Renal cortex interstitium (tissue), 11 donors: ENCODE data around the gene PLEKHG4B. TPM values are rescaled to one million over a fixed set of nuclear protein-coding genes. Genes with fewer than 3 reads are reported as not detected.
A peak's percentile ranks its signal among the peaks of the same experiment; 100 is the strongest.
"Not testable (repeated sequence)": the region's sequence is repeated elsewhere in the genome, so short reads cannot be mapped to it uniquely, and the experiment has no call there.

Experiments used
- DNase-seq, 11 donors: peaks; one replicate each; pipeline ENCODE4 v3.0.0-alpha.2; 2013; ENCODE audit warnings: low read depth in 9 of 11, low spot score in 4 of 11; ENCODE audit errors: extremely low read depth in 1 of 11
- polyA plus RNA-seq, 3 donors: library from polyadenylated mRNA; unstranded; fragments of 120-200 nt; gene quantifications; one replicate each; pipeline ENCODE4 v1.2.1, GENCODE V29; 2013; ENCODE audit not compliant: insufficient read length in 3 of 3

PLEKHG4B gene
- polyA plus RNA-seq, 3 donors, result 11.0 to 16.6 (median 14.6) TPM

DNA sequence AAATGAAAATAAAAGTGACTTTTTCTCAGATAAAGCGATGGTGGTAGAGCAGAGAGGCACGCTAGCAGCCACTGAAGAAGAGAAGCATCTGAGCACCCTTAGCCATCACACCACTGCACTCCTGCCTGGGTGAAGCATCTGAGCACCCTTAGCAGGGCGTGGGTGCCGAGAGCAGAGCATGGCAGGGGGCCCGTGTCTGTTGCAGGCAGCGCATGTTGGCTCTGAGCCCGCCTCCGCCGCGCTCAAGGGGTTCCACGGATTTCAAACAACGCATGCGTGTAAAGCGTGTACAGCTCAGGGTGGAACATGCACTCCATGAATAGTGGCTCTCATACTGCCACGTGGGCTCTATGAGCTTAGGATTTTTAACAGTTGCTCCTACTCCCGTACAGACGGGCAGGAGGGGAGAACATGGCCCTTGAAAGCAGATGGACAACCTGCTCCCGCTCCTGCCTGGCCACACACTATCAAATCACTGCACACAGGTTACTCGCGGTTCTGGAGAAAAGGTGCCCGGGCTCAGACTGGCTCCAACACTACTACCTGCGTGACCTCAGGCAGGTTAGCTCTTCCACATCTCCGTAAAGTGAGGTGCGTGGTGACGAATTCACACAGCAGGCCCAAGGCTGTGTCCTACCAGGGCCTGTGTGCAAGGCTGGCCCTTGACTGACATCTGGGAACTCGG lies 111.4 kb downstream of the PLEKHG4B start:
- no peak for DNase-seq

- no peak for DNase-seq
Measured at GRCh38 chr5:204001-204400, 112.0 kb downstream of the PLEKHG4B start.

- DNase-seq, result no peak
Measured at GRCh38 chr5:204462-204861, 112.5 kb downstream of the PLEKHG4B start.

- DNase-seq, result no peak
Measured at GRCh38 chr5:204966-205670, 113.2 kb downstream of the PLEKHG4B start.

- DNase-seq, result no peak
Measured at GRCh38 chr5:206406-206805, 114.4 kb downstream of the PLEKHG4B start.

- DNase-seq, result no peak
Measured at GRCh38 chr5:206927-207536, 115.1 kb downstream of the PLEKHG4B start.

DNA sequence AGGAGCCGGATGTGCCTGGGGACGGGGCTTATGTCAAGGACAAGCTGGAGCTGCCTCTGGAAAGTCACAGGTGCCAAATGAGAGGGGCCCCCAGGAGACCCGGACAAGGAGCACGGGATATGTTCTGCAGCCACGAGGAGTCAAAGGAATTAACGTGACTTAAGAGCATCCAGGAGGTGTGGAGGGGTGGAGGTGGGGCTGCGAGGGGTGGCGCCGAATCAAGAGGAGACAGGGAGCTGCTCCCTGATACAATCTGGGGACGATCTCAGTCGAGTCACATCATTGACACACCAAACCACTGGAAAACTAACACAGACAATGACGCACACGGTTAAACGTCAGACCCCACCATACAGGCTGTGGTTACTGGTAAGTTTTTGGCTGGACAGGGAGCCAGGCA lies 115.6 kb downstream of the PLEKHG4B start:
- no peak for DNase-seq

- DNase-seq, result no peak
Measured at GRCh38 chr5:208449-209114, 116.6 kb downstream of the PLEKHG4B start.

DNA sequence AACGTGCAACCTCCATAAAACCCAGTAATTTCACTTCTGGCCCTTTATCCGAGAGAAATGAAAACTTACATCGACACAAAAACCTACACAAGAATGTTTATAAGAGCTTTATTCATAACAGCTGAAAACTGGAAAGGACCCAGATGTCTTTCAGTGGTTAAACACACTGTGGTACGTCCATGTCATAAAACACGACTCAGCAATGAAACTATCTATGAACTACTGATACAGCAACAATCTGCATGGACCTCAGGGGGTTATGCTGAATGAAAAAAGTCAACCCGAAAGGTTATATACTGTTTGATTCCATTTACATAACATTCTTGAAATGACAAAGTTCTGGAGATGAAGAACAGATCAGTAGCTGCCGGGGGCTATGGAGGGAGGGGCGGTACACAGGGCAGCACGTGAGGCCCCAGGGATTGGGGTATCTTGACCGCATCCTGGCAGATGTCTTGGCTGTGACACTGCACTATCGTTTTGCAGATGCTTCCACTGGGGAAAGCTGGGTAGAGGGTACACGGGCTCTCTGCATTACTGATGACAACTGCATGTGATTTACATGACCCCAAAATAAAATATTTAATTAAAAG lies 121.9 kb downstream of the PLEKHG4B start:
- no peak for DNase-seq

GRCh38 chr5:215256-215655 lies 123.3 kb downstream of the PLEKHG4B start:
- not testable (repeated sequence) for DNase-seq

GRCh38 chr5:216076-216475 lies 124.1 kb downstream of the PLEKHG4B start:
- DNase-seq, result not testable (repeated sequence)

DNA sequence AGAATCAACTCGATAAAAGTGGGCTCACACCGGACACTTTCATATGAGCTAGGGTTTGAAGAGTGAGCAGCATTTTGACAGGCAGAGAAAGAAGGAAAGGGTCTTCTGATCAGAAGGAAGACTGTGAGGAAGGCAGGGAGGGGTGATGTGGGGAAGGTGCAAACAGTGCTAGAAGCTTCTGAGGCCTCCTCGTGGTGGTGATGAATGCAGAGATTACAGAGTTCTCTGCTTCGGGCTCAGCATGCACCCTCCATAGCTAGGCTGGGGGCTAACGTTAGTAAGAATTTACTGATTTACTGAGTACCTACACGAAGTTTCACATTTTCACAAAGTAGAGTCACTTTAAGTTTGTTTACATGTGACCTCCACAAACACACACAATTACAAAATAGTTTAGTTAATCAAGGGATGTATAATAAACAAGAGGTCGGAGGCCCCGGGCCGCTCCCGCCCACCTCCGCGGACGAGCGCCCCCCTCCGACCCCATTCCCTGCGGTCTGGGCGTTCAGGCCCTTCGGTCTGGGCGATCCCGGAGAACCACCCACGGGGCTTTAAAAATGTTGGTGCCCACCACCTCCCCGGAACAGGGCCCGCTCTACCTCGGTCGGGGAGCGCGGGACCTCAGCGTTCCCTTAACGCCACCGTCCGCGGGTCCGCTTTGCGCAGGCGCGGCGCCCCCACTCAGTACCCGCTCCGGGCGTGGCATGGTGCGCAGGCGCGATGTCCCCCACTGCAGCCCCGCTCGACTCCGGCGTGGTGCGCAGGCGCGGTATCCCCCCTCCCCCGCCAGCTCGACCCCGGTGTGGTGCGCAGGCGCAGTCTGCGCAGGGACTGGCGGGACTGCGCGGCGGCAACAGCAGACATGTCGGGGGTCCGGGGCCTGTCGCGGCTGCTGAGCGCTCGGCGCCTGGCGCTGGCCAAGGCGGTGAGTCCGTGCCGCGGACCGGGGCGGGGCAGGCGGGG lies 125.8 kb downstream of the PLEKHG4B start, which contains the start of the genes CCDC127 and SDHA:
Gene CCDC127 (minus strand): TSS at position 660 of the 963 bp plus-strand sequence. CDS start 1,304 bp downstream, outside the sequence.
Gene SDHA (plus strand): TSS at position 827 of the 963 bp plus-strand sequence. CDS start 36 bp downstream, at position 863.
- peak; percentile 81 to 96 (median 93) for DNase-seq

- peak in 1 of 11 donors; percentile 17 for DNase-seq
Measured at GRCh38 chr5:218457-219291, 126.7 kb downstream of the PLEKHG4B start.

DNA sequence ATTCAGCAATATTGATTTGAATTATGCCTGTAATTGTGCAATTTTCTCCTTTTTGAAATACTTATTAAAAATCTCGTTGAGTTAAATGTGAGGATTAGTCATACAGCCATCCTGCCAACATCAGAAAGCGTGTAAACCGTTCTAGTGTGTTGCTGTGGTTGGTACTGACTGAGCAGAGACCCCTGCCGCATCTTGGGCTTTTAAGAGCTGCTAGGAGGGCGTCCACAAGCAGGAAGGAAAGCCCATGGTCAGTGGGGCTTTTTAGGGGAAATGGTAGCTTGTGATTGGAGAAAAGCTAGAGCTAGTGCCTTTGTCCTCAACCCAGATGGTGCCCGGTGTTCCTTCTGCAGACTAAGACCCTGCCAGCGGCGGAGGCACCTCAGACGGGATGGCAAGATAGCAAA lies 127.5 kb downstream of the PLEKHG4B start:
- DNase-seq, result no peak

DNA sequence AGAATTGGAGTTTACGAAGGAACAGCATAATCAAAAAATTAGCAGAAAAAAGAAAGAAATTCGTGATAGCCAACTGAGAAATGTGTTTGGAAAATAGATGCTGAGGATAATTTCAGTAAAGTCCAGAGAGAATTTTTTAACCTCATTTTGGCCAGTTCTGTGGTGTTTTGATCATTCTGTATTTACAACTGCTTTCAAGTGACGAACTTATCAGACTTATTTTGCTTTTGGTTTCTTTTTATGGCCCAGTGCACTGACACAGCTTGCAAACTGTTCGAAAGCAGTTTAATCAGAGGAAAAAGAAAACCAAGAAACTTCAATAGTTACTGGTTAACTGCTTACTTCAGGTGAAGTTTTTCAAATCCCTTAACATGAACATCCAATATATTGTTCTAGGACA lies 128.0 kb downstream of the PLEKHG4B start:
- no peak for DNase-seq

DNA sequence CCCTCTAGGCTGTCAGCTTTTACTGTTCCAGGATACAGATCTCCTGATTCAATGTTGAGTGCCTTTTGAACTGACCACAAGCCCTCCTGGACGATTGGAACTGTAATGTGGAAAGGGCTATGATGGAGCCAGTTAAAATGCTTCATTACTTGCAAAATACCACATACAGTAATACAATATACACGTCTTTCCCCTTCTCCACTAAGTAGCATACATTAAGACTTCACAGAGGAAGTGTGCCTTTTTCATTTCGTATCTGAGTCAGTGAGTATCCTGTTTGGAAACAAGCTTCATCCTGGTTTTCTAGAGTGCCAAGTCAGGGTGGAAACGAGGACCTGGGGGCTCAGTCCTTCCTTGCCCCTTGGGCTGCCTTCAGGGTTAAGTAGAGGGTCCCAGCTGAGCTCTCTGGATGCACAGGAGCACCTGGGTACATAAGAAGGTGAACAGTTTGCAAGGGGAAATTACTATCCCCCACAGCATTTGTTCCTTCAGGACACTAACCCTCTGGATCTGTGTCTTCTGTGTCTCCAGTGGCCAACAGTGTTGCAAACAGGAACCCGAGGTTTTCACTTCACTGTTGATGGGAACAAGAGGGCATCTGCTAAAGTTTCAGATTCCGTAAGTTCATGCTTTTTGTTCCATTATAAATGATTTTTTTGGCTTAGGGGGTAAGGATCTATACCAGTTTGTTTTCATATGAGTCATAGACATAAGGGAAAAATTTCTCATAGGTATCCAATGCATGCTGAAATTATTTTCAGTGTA lies 131.2 kb downstream of the PLEKHG4B start:
- not testable (repeated sequence) for DNase-seq
